GM12892 (cell line): Measurements from ENCODE around the gene LECT2.

Experiments
- DNase-seq: peaks from one replicate; pipeline ENCODE4 v3.0.0; 2011; ENCODE audit not compliant: insufficient read length
- FAIRE-seq: peaks from 2 replicates; lab custom pipeline; 2011; peaks lifted over from hg19 to GRCh38; lab: Jason Lieb, UNC
- POLR2A ChIP-seq: IDR thresholded peaks from 2 replicates; pipeline ENCODE4 v1.6.1; 2011; ENCODE audit warnings: low read depth, low read length, control low read depth
- POLR2AphosphoS5 ChIP-seq: IDR thresholded peaks from 2 replicates; pipeline ENCODE4 v1.6.1; 2011; ENCODE audit warnings: low read depth, low read length, control low read depth
- TAF1 ChIP-seq: IDR thresholded peaks from 2 replicates; pipeline ENCODE4 v1.6.1; 2011; ENCODE audit warnings: low read depth, mild to moderate bottlenecking, control low read depth, low read length, borderline replicate concordance

Gene LECT2

DNA sequence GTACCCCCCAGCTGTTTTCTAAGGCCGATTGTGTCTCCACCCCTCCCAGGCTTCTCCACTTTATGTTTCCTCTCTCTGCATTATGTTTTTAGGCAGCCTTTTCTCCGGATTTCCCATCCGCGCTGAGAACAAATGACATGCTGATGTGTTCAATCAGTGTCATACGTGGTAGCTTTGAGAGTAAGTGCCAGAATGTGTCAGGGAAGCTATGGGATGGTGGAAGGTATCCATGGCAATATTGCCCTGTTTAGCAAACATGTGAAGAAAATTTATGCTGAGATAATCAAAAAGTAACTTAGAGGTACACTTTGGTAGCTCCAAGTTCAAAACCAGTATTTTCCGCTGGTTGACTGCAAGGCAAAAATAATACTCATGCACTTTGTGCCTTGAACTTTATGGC lies 36.6 kb upstream of the LECT2 start:
- FAIRE-seq (no peak), DNase-seq (no peak)
- TF ChIP-seq POLR2A (no peak), TAF1 (no peak), POLR2AphosphoS5 (no peak)

- no peak for TF ChIP-seq POLR2AphosphoS5
- TF ChIP-seq TAF1, result no peak
- TF ChIP-seq POLR2A, result no peak
- DNase-seq, result no peak
- FAIRE-seq, result no peak
These were observed 35.9 kb upstream of the LECT2 start for GRCh38 chr5:135990528-135991255.

GRCh38 chr5:135989686-135990085 lies 34.9 kb upstream of the LECT2 start:
- TF ChIP-seq TAF1 (no peak), POLR2AphosphoS5 (no peak), POLR2A (no peak)
- DNase-seq (no peak), FAIRE-seq (no peak)

DNA sequence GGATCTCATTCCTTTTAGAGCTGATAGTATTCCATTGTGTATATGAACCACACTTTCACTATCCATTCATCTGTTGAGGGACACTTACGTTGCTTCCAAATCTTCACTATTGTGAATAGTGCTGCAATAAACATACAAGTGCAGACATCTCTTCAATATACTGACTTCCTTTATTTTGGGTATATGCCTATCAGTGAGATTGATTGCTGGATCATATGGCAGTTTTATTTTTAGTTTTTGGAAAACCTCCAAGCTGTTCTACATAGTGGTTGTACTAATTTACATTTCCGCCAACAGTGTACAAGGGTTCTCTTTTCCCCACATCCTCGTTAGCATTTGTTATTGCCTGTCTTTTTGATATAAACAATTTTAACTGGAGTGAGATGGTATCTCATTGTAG lies 33.8 kb upstream of the LECT2 start:
- FAIRE-seq (no peak), DNase-seq (no peak)
- TF ChIP-seq TAF1 (no peak), POLR2AphosphoS5 (no peak), POLR2A (no peak)

GRCh38 chr5:135986891-135987401 lies 32.2 kb upstream of the LECT2 start:
- TF ChIP-seq POLR2AphosphoS5, result no peak
- no peak for TF ChIP-seq TAF1
- FAIRE-seq (no peak), DNase-seq (no peak)

GRCh38 chr5:135986401-135986800 lies 31.6 kb upstream of the LECT2 start:
- no peak for FAIRE-seq
- no peak for DNase-seq

DNA sequence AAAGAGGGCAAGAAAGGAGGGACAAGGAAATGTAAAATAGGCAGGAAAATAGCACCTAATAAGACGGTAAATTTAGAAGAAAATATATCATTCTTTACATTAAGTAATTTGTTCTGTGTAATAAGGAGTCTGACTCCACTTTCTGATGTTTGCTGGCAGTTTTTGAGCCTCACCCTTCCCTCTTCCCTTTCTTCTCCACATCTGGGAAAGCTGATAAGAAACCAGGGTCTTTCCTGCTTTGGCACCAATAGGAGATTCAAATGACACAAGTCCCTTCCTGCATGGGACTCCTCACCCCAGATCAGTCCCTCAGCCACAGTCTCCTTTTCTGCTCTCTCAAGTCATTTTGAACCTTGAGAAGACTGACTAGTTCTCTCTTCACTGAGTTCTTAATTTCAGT lies 31.2 kb upstream of the LECT2 start:
- TF ChIP-seq TAF1, result no peak
- TF ChIP-seq POLR2A, result no peak
- no peak for TF ChIP-seq POLR2AphosphoS5
- DNase-seq, result no peak

More at GRCh38 chr5:135986401-135986800, 31.6 kb upstream of the LECT2 start:
- TF ChIP-seq POLR2AphosphoS5 (no peak), POLR2A (no peak), TAF1 (no peak)

DNA sequence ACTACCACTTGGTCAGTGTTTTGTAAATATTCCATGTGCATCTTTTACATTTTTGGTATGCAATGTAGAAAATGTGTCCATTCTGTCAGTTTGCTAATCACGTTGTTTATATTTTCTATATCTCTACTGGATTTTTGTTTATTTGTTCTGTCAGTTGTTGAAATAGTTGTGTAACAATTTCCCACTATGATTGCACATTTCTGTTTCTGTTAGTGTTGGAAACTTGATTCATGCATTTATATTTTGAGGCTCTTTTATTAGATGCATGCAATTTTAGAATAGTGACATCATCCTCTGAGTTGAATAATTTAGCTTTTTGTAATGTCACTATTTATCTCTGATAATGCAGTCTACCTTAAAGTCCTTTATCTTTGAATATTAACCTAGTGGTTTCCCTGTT lies 25.8 kb upstream of the LECT2 start:
- DNase-seq, result no peak
- FAIRE-seq, result no peak
- TF ChIP-seq TAF1, result no peak
- TF ChIP-seq POLR2A, result no peak
- no peak for TF ChIP-seq POLR2AphosphoS5

More for the DNA sequence above, 31.2 kb upstream of the LECT2 start:
- no peak for FAIRE-seq

GRCh38 chr5:135979510-135979909 lies 24.7 kb upstream of the LECT2 start:
- FAIRE-seq (no peak), DNase-seq (no peak)
- TF ChIP-seq POLR2A (no peak), POLR2AphosphoS5 (no peak), TAF1 (no peak)

GRCh38 chr5:135978993-135979392 lies 24.2 kb upstream of the LECT2 start:
- FAIRE-seq, result no peak
- TF ChIP-seq TAF1, result no peak
- TF ChIP-seq POLR2AphosphoS5, result no peak
- no peak for TF ChIP-seq POLR2A
- DNase-seq, result no peak

- TF ChIP-seq TAF1, result no peak
- no peak for TF ChIP-seq POLR2AphosphoS5
- TF ChIP-seq POLR2A, result no peak
- FAIRE-seq (no peak), DNase-seq (no peak)
These were observed 23.4 kb upstream of the LECT2 start for GRCh38 chr5:135978212-135978631.

DNA sequence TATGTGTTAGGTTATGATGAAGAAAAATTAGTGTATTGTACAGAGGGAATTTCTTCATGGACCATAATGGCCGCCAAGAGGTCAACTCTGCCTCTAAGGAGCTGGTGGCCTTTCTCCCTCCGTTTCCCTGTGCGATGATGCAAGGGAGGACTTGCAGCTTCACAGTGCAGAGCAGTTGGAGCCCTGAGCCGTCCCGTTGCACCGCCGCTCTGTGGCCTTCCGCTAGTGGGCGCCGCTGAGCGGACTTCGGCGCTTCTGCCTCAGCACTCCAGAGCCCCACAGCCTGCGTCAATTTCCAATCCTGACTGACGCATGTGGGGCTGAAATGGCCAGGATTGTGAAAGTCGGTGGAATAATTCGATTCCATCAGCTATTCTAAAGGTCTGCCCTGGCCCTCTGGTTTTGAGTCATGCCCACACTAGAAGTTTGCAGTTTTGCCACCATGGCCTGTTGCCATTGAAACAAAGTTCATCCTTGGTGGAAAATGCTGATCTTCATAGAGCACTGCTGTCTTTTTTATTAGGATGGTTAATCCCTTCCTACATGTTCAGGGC lies 22.7 kb upstream of the LECT2 start:
- TF ChIP-seq POLR2A (no peak), POLR2AphosphoS5 (no peak), TAF1 (no peak)
- no peak for FAIRE-seq
- DNase-seq, result peak; percentile 14

GRCh38 chr5:135976216-135976615 lies 21.4 kb upstream of the LECT2 start:
- DNase-seq (no peak), FAIRE-seq (no peak)
- TF ChIP-seq POLR2A (no peak), POLR2AphosphoS5 (no peak), TAF1 (no peak)
